Parietal lobe (tissue), 2 donors: ENCODE measurements around the gene ZNRD2. TPM values are rescaled to one million over a fixed set of nuclear protein-coding genes. Genes with fewer than 3 reads are reported as not detected.

Experiments
- small RNA-seq: library from RNA; depleted of rRNA; stranded (forward); fragments of <200 nt; gene quantifications from one replicate; pipeline ENCODE3, GENCODE V24; 2014; ENCODE audit warnings: low replicate concordance
- total RNA-seq: library from RNA; depleted of rRNA; stranded (reverse); fragments of >200 nt; gene quantifications from one replicate; pipeline ENCODE4 v1.2.3, GENCODE V29; 2014

The ZNRD2 gene, protein sequence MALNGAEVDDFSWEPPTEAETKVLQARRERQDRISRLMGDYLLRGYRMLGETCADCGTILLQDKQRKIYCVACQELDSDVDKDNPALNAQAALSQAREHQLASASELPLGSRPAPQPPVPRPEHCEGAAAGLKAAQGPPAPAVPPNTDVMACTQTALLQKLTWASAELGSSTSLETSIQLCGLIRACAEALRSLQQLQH
- 25.0 TPM for total RNA-seq

DNA sequence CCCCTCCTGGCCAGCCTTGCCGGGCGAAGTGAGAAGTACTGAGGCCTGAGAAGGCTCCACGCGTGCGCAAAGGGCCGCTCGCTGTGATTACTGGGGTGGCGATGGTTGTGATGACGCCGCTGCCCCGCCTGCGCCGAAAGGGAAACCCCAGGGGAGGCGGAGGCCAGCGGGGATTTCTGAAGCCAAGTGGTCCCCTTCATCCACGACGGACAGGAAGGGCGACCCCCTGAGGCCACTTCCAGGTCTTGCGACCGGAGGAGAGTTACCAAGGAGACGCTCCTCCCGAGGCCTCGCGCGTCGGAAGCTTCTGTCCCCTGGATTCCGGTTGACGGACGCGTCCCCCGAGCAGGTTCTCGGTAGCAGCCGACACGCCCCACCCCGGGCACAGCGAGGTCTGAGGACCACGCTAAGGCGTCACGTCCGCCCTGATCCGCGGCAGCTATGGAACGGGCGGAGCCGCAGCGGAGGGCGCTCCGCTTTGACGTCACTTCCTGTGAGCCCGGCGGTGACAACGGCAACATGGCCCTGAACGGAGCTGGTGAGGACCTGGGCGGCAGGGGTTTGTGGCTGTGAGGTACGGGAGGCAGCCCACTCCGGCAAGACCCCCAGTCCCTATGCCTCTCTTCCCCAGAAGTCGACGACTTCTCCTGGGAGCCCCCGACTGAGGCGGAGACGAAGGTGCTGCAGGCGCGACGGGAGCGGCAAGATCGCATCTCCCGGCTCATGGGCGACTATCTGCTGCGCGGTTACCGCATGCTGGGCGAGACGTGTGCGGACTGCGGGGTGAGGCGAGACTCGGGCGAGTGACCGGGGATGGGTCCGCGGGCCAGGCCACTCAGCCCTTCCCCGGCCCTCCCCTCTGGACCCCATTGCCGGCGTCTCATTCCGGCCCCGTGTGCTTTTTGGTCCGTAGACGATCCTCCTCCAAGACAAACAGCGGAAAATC is at the start of gene ZNRD2:
ZNRD2 (plus strand) TSS at position 505 of the 946 bp plus-strand sequence; CDS start at position 520, 15 bp downstream.

DNA sequence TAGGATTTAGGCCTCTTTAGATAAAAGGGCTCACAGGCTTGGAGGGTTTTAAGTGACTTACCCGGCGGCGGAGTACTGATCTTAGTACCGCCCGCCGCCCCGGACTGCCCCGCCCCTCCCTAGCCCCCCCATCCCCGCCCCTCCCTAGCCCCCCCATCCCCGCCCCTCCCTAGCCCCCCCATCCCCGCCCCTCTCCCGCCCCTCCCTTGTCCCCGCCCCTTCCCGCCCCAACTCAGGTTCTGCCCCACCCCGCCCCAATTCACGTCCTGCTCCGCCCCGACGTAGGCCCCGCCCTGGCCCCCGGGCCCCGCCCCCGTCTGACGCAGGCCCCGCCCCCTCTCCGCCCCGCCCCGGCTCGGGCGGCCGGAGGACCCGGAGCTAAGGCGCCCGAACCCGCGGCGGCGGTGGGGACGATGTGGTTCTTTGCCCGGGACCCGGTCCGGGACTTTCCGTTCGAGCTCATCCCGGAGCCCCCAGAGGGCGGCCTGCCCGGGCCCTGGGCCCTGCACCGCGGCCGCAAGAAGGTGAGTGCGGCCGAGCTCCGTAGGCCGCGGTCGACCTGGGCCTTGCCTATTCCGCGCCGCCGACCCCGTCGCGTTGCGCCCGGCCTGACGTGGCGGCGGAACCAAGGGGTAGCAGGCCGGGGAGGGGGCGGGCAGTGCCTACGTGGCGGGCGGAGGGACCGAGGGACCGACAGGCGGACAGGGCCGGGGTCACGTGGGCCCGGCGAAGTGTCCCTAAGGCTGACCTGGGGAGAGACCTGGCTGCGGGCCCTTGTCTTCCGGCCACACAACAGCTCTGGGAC is 45.3 kb upstream of the ZNRD2 start, which contains the start of gene SCYL1:
SCYL1 (plus strand) TSS at position 343 of the 805 bp plus-strand sequence; CDS start at position 414, 71 bp downstream.

DNA sequence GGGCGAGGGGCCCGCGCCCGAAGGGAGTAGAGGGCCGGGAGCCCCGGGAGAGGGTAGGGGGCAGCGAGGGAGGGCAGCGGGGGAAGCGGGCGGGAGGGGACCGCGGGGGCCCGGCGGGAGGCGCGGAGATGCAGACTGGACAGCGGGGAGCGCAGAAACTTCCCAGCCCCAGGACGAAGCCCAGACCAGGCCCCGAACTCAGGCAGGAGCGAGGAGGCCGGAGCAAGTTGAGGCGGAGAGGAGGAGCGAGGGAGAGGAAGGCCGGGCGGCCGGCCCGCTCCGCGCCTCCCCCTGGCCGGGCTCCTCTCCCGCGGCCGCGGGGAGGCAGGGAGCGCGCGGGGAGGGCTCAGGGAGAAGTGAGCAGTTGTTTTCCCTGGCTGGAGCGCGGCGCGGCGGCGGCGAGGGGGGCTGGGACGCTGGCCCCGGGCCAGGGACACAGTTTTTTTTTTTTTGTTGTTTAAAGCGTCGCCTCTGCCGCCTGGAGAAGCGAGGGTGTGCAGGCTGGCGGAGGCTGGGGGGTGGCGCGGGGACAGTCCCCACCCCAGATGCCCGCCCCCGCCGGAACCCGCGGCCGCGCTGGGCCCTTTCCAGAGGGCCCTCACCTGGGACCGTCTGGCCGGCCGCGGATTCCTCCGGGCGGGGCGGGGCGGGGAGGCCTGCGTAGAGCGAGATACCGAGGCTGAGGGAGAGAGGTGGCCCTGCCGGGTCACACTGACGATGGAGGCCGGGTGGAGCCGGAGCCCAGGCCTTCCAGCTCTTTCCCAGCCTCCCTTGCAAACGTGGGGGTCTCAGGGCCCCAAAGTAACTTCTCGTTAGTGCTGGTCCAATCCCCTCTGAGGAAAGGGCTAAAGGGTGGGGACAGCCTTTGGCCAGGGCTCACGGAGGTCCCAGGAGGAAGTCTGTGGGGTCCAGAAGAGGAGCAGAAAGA is 12.0 kb upstream of the ZNRD2 start, which contains the start of gene LTBP3:
LTBP3 (minus strand) TSS at position 358 of the 928 bp plus-strand sequence. CDS start 400 bp downstream, outside the sequence.

DNA sequence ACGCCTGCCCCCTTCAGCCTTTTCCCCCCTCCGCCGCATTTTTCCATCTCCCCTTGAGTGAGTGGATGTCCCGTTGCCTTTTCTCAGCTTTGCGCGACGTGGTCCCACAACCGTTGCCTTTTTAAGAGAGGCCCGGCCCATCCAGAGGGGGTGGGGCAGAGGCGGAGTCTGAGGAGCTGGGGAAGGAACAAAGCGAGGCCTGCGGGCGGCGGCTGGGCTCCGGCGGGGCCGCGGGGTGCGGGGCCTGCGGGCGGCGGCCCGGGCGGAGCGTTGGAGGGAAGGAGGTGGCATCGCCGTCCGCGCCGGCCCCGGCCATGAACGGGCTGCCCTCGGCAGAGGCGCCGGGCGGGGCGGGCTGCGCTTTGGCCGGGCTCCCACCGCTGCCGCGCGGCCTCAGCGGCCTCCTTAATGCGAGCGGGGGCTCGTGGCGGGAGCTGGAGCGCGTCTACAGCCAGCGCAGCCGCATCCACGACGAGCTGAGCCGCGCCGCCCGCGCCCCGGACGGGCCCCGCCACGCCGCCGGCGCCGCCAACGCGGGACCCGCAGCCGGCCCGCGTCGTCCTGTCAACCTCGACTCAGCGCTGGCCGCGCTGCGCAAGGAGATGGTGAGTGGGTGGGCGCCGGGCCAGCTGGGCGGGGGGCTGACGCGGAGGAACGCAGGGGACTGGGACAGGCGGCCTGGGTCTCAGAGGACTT is 2.2 kb downstream of the ZNRD2 start, which contains the start of gene FAM89B:
FAM89B (plus strand) TSS at position 183 of the 696 bp plus-strand sequence; CDS start at position 315, 132 bp downstream.

DNA sequence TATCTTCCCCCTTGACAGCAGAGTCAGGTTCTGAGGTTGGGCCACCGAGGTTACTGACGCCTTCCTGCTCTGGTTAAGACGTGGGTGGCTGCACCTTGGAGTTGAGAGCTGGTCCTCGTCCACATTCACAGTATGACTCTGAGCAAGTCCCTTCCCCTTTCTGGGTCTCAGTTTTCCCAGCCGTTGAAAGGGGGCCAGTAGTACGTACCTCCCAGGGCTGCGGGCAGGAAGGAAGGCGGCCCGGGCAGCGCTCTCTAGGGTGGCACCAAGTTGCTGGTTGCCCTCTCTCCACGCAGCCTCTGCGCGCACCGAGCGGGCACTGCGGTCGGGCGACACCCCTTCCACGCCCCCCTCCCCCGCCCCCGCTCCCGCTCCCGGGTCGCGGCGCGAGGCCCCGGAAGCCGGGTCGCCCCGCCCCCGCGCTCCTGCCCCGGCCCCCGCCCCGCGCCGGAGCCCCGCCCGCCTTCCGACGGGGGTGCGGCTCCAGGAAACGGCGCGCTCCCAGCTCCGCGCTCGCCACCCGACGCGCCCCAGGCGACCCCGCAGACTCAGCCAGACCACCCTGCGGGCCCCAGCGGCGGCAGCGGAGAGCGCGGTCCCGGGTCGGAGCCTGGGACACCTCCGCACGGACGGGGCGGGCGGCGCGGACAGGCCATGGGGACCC is 5.4 kb downstream of the ZNRD2 start, which contains the start of gene EHBP1L1:
EHBP1L1 (plus strand) TSS at position 486 of the 664 bp plus-strand sequence. CDS start 250 bp downstream, outside the sequence.

DNA sequence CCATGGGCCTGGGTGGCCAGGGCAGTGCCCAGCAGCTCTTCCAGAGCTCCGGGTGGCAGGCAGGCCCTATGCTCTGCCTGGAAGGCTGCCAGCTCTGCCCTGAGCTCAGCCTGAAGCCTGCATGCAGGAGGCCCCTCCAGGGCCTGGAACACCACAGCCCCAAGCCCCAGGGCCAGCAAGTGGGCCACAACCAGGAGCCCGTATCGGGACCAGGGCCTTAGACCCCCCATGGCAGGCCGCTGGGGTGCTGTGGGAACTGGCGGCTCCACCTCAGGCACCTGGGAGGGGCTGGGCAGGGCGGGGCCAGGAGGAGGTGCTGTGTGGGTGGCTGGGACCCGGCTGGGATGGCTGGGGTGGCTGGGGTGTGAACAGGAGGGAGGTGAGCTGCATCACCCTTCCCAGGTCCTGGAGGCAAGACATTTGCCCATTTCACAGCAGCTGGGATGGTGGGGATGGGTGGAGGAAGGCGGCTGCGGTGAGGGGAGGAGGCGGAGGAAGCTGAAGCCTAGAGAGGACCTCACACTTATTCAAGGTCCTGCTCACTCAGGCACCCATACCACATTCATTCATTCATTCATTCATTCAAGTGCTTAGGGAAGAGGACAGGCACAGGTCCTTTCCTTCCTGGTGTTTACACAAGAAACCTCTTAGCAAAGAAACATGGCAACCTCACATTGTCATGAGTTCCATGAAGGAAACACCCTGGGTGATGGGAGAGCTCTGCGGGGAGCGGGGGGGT is 25.4 kb downstream of the ZNRD2 start, which contains the start of gene KCNK7:
KCNK7 (minus strand) TSS at position 258 of the 739 bp plus-strand sequence; CDS start at position 230, 28 bp downstream.

DNA sequence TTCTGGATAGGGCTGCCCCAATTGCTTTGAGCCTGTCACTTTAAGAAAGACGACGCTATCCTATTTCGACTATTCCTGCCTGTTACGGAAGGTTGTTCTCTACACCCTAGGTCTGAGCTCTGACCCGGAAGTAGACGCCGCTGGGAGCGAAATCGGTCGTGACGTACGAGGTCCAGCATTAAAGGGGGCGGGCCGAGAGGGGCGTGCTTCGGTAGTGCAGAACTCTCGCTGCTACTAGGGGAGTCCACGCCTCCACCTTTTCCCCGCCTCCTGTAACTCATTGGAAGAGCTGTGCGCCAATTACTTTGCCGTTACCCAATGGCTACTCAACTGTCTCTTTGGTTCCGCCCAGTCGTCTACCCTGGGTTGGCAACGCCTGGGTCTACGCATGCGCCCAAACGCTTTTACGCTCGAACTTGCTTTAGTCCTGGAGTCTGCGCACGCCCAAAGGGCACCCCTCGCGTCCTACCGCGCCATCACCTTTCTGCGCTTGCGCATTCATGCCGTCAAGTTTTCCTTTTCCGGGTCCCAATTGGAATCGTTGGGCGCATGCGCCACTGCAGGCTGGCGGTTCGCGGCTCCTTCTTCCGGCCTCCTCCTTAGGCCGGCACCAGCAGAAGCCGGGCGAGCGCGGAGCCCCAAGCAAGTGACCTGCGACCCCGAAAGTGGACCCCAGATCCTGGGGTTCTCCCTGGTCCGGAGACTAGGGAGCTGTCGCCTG is 45.1 kb downstream of the ZNRD2 start, which contains the start of gene PCNX3:
PCNX3 (plus strand) TSS at position 548 of the 721 bp plus-strand sequence. CDS start 536 bp downstream, outside the sequence.

Small RNA genes within 50 kb of the gene (small RNA-seq; reads per million reads assigned to genes)
- gene AP001362.1 = not detected

Other genes starting within 250 kb of the ZNRD2 start
- gene DPF2, start 236.6 kb upstream of the ZNRD2 start, total RNA-seq = 50.7 TPM
- 3.8 TPM for gene TIGD3, start 215.7 kb upstream of the ZNRD2 start, total RNA-seq
- 0.31 TPM for gene SLC25A45, start 187.8 kb upstream of the ZNRD2 start, total RNA-seq
- 7.8 TPM for gene FRMD8, start 183.8 kb upstream of the ZNRD2 start, total RNA-seq
- gene NEAT1, start 147.7 kb upstream of the ZNRD2 start, total RNA-seq = 11.6 TPM
- gene MALAT1, start 71.4 kb upstream of the ZNRD2 start, total RNA-seq = 25,265 TPM
- gene SCYL1, start 45.4 kb upstream of the ZNRD2 start, total RNA-seq = 47.6 TPM
- 53.5 TPM for gene LTBP3, start 12.1 kb upstream of the ZNRD2 start, total RNA-seq
- 39.4 TPM for gene FAM89B, start 2.1 kb downstream of the ZNRD2 start, total RNA-seq
- gene EHBP1L1, start 5.6 kb downstream of the ZNRD2 start, total RNA-seq = 21.0 TPM
- not detected for gene KCNK7, start 25.3 kb downstream of the ZNRD2 start, total RNA-seq
- gene MAP3K11, start 43.7 kb downstream of the ZNRD2 start, total RNA-seq = 26.3 TPM
- 14.1 TPM for gene PCNX3, start 45.3 kb downstream of the ZNRD2 start, total RNA-seq
- 4.4 TPM for gene SIPA1, start 67.6 kb downstream of the ZNRD2 start, total RNA-seq
- 30.7 TPM for gene RELA, start 92.4 kb downstream of the ZNRD2 start, total RNA-seq
- 46.0 TPM for gene KAT5, start 141.8 kb downstream of the ZNRD2 start, total RNA-seq
- gene RNASEH2C, start 150.3 kb downstream of the ZNRD2 start, total RNA-seq = 17.2 TPM
- 8.8 TPM for gene AP5B1, start 210.5 kb downstream of the ZNRD2 start, total RNA-seq
- not detected for gene OVOL1, start 216.6 kb downstream of the ZNRD2 start, total RNA-seq